Measurements from ENCODE around the gene CORO1C.

- TF ChIP-seq CTCF (IDR thresholded peaks at IDR 0.05) = no peak
- no peak for TF ChIP-seq POLR2A (IDR thresholded peaks at IDR 0.05)
- TF ChIP-seq POLR2AphosphoS5 (IDR thresholded peaks at IDR 0.05) = no peak
- TF ChIP-seq EP300 (IDR thresholded peaks at IDR 0.05) = no peak
Observed at GRCh38 chr12:108606492-108606891, 124.8 kb downstream of the CORO1C start.

Data from gastroesophageal sphincter (tissue), 3 donors.